ENCODE results near the gene DIRAS1. TPM values are rescaled to one million over a fixed set of nuclear protein-coding genes. Genes with fewer than 3 reads are reported as not detected.

The DIRAS1 gene
- total RNA-seq, 4 donors from 2014 or later, result 0.62 to 2.5 (median 2.0) TPM; not detected in 1

DNA sequence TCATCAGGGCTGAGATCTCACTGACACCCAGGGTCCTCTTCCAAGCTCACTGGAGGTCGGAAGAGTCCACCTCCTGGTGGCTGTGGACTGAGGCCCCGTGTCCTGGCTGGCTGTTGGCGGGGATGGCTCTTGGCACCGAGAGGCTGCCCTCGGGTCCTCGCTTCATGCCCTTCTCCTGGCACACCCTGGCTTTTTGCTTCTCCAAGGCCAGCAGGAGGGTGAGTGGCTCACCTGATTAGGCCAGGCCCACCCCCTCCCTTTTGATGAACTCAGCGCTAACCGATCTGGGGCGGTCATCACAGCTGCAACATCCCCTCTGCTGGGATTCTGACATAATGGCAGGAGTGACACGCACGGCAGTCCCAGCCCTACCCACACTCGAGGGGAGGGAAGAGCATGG lies 14.2 kb upstream of the DIRAS1 start:
- peaks cover 6 to 42% of the 10 kb centered on the region in 2 donors for H3K36me3 ChIP-seq
- intact Hi-C loops (cut with DNase I; ENCODE audit: low total_unique reads) (no loop called here), in situ Hi-C loops (cut with MboI; ENCODE audit: low sequenced_read_pairs in 4 of 4) (no loop called here)

DNA sequence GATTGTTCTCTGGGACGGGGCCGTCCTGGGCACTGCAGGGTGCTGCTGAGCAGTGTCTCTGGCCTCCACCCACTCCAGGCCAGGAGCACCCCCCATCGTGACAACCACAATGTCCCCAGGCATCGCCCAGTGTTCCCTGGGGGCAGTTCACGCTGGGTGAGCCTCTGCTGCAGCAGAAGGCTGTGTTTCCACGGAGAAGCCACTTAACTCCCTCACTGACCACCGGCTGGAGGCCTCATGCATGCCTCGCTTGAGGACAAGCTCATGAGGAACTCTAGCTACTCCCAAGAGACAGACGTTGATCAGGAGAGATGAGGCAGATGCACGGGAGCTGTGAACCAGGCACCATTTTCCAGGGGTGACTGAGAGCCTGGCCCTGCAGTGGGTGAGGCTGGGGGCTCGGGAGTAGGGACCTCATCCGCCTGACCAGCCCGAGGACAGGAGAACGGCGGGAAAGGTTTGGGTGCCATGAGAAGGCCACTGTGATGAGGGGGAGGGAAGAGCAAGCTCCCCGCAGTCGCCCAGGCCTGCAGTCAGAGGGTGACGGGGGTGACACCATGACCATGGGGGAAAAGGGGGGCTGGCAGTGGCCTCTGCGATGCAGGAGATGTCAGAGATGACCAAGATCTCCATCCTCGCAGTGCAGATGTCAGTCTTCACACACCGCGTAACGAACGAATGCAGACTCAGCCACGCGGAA lies 13.6 kb upstream of the DIRAS1 start:
- ATAC-seq (no peak), DNase-seq (no peak)
- peaks cover 4 to 13% of the 10 kb centered on the region in 2 donors for H3K4me1 ChIP-seq

More for the DNA sequence above, 14.2 kb upstream of the DIRAS1 start:
- Histone ChIP-seq H3K27me3 (no peaks in the 10 kb centered on the region), H3K4me1 (peaks cover 4 to 13% of the 10 kb centered on the region in 2 donors), H3K27ac (no peak overlapping the region), H3K9me3 (no peaks in the 10 kb centered on the region), H3K4me3 (no peak overlapping the region)
- DNase-seq (no peak), ATAC-seq (no peak)
- TF ChIP-seq, protein P1, sequence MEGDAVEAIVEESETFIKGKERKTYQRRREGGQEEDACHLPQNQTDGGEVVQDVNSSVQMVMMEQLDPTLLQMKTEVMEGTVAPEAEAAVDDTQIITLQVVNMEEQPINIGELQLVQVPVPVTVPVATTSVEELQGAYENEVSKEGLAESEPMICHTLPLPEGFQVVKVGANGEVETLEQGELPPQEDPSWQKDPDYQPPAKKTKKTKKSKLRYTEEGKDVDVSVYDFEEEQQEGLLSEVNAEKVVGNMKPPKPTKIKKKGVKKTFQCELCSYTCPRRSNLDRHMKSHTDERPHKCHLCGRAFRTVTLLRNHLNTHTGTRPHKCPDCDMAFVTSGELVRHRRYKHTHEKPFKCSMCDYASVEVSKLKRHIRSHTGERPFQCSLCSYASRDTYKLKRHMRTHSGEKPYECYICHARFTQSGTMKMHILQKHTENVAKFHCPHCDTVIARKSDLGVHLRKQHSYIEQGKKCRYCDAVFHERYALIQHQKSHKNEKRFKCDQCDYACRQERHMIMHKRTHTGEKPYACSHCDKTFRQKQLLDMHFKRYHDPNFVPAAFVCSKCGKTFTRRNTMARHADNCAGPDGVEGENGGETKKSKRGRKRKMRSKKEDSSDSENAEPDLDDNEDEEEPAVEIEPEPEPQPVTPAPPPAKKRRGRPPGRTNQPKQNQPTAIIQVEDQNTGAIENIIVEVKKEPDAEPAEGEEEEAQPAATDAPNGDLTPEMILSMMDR (IDR thresholded peaks at IDR 0.05 in 4 of 5, conservative IDR thresholded peaks at IDR 0.05 in 1 of 5), result no peak
- TF ChIP-seq POLR2A (IDR thresholded peaks at IDR 0.05), result no peak

DNA sequence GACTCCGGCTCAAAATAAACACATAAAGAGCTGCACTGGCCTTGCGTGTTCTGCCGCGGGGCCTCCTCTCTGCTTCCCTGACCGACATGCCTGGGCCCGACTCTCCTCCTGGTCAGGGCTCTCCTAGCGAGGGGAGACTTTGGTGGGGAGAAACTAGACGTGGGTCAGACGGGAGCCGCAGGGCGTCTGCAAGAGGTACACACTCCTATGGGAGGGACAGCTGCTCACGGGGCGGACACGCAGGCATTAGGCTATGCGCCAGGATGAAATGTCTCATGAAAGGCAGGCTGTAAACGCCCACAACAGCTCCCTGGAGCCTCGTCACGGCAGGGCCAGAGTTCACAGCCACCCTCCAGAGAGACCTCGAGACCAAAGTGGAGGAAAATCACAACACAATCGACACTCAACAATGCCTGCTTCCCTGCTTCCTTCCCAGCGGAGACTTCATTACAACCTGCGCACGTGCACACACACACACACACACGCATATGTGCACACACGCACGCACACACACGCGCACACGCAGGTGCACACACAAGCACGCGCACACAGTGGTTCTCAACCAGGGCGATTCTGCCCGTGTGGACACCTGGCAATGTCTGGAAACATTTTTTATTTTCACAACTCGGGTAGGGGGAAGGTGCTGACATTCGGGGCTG lies 12.9 kb upstream of the DIRAS1 start:
- DNase-seq (no peak), ATAC-seq (no peak)
- intact Hi-C loops (cut with DNase I; ENCODE audit: low total_unique reads) (no loop called here), in situ Hi-C loops (cut with MboI; ENCODE audit: low sequenced_read_pairs in 4 of 4) (no loop called here)
- Histone ChIP-seq H3K9me3 (no peaks in the 10 kb centered on the region), H3K27me3 (no peaks in the 10 kb centered on the region), H3K4me1 (peaks cover under 1 to 8% of the 10 kb centered on the region in 2 donors), H3K4me3 (no peak overlapping the region), H3K27ac (no peak overlapping the region), H3K36me3 (peaks cover 6 to 42% of the 10 kb centered on the region in 2 donors)
- TF ChIP-seq POLR2A (IDR thresholded peaks at IDR 0.05), result no peak
- TF ChIP-seq, protein P1 (IDR thresholded peaks at IDR 0.05 in 4 of 5, conservative IDR thresholded peaks at IDR 0.05 in 1 of 5), result no peak

More for the DNA sequence above, 13.6 kb upstream of the DIRAS1 start:
- Histone ChIP-seq H3K27ac (no peak overlapping the region), H3K9me3 (no peaks in the 10 kb centered on the region), H3K4me3 (no peak overlapping the region), H3K36me3 (peaks cover 6 to 42% of the 10 kb centered on the region in 2 donors), H3K27me3 (no peaks in the 10 kb centered on the region)
- in situ Hi-C loops (cut with MboI; ENCODE audit: low sequenced_read_pairs in 4 of 4), result no loop called here
- intact Hi-C loops (cut with DNase I; ENCODE audit: low total_unique reads), result no loop called here
- TF ChIP-seq, protein P1 (IDR thresholded peaks at IDR 0.05 in 4 of 5, conservative IDR thresholded peaks at IDR 0.05 in 1 of 5), result no peak
- TF ChIP-seq POLR2A (IDR thresholded peaks at IDR 0.05), result no peak

DNA sequence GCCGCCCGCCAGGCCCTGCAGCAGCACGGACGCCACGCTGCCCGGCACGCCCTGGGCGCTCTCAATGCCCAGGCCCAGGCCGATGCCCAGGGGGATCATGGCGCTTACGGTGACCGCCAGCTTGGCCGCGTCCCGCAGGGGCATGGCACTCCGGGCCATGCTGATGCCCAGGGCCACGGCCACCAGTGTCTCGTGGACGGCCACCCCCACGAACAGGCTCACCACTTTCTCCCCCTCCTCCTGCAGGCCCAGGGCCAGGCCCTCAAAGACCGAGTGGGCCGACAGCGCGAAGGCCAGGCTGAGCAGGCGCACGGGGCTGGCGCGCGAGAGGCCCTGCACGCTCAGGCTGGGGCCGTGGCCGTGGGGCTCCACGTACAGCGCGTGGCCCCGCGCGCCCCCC lies 11.7 kb upstream of the DIRAS1 start:
- Histone ChIP-seq H3K4me1 (no peaks in the 10 kb centered on the region), H3K4me3 (no peak overlapping the region), H3K27ac (no peak overlapping the region), H3K36me3 (peaks cover 6 to 42% of the 10 kb centered on the region in 2 donors), H3K9me3 (no peaks in the 10 kb centered on the region), H3K27me3 (peaks cover 0 to 5% (median 0%) of the 10 kb centered on the region in 3 donors)
- no peak for TF ChIP-seq POLR2A (IDR thresholded peaks at IDR 0.05)
- TF ChIP-seq, protein P1 (IDR thresholded peaks at IDR 0.05 in 4 of 5, conservative IDR thresholded peaks at IDR 0.05 in 1 of 5), result no peak
- intact Hi-C loops (cut with DNase I; ENCODE audit: low total_unique reads), result no loop called here
- ATAC-seq, result no peak
- DNase-seq, result no peak
- in situ Hi-C loops (cut with MboI; ENCODE audit: low sequenced_read_pairs in 4 of 4), result no loop called here
